ENCODE data around the gene ACTR3. TPM values are rescaled to one million over a fixed set of nuclear protein-coding genes. Genes with fewer than 3 reads are reported as not detected.
"Not testable (repeated sequence)": the region's sequence is repeated elsewhere in the genome, so short reads cannot be mapped to it uniquely, and the experiment has no call there.

The ACTR3 gene
- total RNA-seq, result 100 to 1,000 TPM; 217 to 242 (median 227) TPM
- long read RNA-seq, donor 1, full-length matches to known transcripts, result 52 of 73 reads
- long read RNA-seq, donor 1, partial matches to known transcripts, result 13 of 73 reads
- long read RNA-seq, donor 1, other reads (novel, unspliced or antisense), result 8 of 73 reads
- long read RNA-seq, donor 2, full-length matches to known transcripts, result 114 of 133 reads
- long read RNA-seq, donor 2, partial matches to known transcripts, result 11 of 133 reads
- long read RNA-seq, donor 2, other reads (novel, unspliced or antisense), result 8 of 133 reads

DNA sequence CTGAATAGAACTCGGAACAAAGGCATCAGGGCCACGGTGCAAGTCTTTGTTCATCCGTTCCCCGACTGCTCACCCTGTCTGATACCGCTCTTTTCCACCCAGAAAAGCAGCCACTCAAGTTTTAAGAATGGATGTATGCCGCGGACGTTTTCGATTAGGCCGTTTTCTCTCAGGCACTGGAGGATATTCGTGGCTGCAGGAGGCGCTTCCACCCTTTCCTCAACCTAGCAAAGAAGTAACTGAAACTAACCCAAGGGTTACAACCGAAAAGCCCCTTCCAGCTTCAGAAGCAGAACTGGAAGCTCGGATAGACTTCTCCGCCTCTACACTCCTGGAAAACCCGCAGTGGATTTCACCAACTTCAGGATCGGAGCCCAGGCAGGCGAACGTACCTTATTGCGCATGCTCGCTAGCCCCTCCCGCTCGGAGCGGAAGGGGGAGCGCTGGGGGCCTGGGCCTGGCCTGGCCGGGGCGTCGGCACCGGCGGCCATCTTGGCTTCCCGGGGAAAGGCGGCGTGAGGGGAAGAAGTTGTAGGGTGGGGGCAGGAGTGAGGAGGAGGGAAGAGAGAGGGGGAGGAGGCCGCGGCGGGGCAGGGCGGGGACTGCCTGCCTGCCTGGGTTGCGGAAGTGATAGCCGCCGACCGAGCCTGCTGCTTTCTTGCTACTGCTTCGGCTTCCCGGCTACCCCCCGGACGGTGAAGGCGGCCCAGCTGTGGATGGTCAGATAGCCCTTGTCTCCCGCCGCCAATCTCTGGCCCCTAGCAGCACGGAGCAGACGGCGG lies at the start of gene ACTR3:
Gene ACTR3 (plus strand): TSS at position 619 of the 782 bp plus-strand sequence. CDS start 191 bp downstream, outside the sequence.
- Histone ChIP-seq H3K4me1 (ENCODE audit: low read depth) (peaks cover 49% of the 10 kb centered on the region), H3K9me3 (no peaks in the 10 kb centered on the region), H3K4me3 (peak within 1 kb of the TSS; percentile 86), H3K36me3 (ENCODE audit: low read depth) (no peaks in the 10 kb centered on the region)
- DNase-seq (peak; percentile 99 to 100 (median 99)), ATAC-seq (peak; percentile 92)
- intact Hi-C loops (cut with DNase I, micrococcal nuclease), result loop anchor here in 1 of 2 donors (5.0 to 10.0 kb wide), 2 partner anchors 65 to 132 kb away; partner anchors contain the start of gene SLC35F5
- no peak for TF ChIP-seq CTCF (IDR thresholded peaks at IDR 0.05)

- TF ChIP-seq CTCF (IDR thresholded peaks at IDR 0.05), result no peak
- intact Hi-C loops (cut with DNase I, micrococcal nuclease), result no loop called here
These were observed 49.4 kb upstream of the ACTR3 start for GRCh38 chr2:113840518-113840917.

DNA sequence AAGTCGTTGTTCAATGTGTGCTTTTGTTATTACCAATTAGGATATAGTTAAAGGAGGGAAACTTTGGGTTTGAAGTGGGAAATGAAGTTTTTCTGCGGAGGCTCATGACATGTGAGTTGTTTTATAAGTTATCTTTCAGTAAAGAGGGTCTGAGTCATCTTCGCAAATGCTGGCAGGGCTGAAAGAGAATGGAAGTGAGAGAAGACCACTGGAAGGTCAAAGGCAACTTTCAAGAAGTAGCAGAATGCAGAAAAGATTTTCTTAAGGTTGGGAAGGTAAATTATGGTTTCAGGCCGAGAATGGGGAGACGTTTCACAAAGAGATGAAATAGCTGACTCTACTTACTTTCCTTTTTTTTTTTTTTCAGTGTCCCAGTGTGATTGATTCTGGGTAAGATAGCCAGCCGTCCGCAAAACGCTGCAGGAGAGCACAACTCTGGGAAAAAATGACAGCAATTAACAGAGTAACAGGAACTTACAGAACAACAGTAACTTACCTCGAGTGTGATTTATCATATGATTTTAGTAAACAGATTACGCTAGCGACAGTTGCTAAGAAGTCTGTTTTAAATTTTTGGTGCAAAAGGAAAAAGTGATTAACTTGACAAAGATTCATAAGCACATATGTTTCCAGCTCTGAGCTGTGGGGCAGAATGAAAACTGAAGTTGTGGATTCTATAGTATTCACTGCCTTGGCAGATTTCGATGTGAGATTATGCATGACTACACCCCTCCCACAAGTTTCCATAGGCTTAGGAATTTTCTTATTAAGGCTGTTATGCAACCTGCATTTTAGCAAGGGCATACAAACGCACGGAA lies 46.8 kb upstream of the ACTR3 start:
- intact Hi-C loops (cut with DNase I, micrococcal nuclease), result no loop called here
- no peak for ATAC-seq
- TF ChIP-seq CTCF (IDR thresholded peaks at IDR 0.05), result no peak
- no peaks in the 10 kb centered on the region for H3K4me1 ChIP-seq (ENCODE audit: low read depth)
- no peaks in the 10 kb centered on the region for H3K36me3 ChIP-seq (ENCODE audit: low read depth)
- no peak for DNase-seq
- no peak overlapping the region for H3K4me3 ChIP-seq
- no peaks in the 10 kb centered on the region for H3K9me3 ChIP-seq

More at GRCh38 chr2:113840518-113840917, 49.4 kb upstream of the ACTR3 start:
- Histone ChIP-seq H3K36me3 (ENCODE audit: low read depth) (no peaks in the 10 kb centered on the region), H3K4me3 (no peak overlapping the region), H3K9me3 (no peaks in the 10 kb centered on the region), H3K4me1 (ENCODE audit: low read depth) (no peaks in the 10 kb centered on the region)
- no peak for DNase-seq
- ATAC-seq, result no peak

GRCh38 chr2:113843737-113844050 lies 46.2 kb upstream of the ACTR3 start:
- DNase-seq; H3K4me3 ChIP-seq; ATAC-seq; H3K9me3 ChIP-seq; H3K4me1 ChIP-seq (ENCODE audit: low read depth); H3K36me3 ChIP-seq (ENCODE audit: low read depth); intact Hi-C loops (cut with DNase I, micrococcal nuclease): not testable (repeated sequence)

DNA sequence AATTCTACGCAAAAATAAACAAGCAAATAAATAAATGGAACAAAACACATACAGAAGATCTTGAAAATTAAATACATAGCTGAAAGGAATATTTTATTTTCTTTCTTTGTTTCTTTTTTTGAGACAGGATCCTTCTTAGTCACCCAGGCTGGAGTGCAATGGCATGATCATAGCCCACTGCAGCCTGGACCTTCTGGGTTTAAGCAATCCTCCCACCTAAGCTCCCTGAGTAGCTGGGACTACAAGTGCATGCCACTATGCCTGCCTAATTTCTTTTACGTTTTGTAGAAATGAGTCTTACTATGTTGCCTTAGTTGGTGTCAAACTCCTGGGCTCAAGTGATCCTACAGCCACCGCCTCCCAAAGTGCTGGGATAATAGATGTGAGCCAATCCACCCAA lies 44.6 kb upstream of the ACTR3 start:
- H3K4me3 ChIP-seq, result no peak overlapping the region
- ATAC-seq (no peak), DNase-seq (no peak)
- no peaks in the 10 kb centered on the region for H3K4me1 ChIP-seq (ENCODE audit: low read depth)
- no peaks in the 10 kb centered on the region for H3K36me3 ChIP-seq (ENCODE audit: low read depth)
- H3K9me3 ChIP-seq, result no peaks in the 10 kb centered on the region
- no peak for TF ChIP-seq CTCF (IDR thresholded peaks at IDR 0.05)
- intact Hi-C loops (cut with DNase I, micrococcal nuclease), result no loop called here

- DNase-seq; H3K36me3 ChIP-seq (ENCODE audit: low read depth); H3K4me1 ChIP-seq (ENCODE audit: low read depth); intact Hi-C loops (cut with DNase I, micrococcal nuclease); ATAC-seq; H3K9me3 ChIP-seq; H3K4me3 ChIP-seq: not testable (repeated sequence)
These were observed 44.1 kb upstream of the ACTR3 start for GRCh38 chr2:113845796-113846195.
